ENCODE measurements around the gene RAPGEF4. TPM values are rescaled to one million over a fixed set of nuclear protein-coding genes. Genes with fewer than 3 reads are reported as not detected.

The RAPGEF4 gene
- total RNA-seq, 1 experiment from 2014 or later: 2.2 TPM

DNA sequence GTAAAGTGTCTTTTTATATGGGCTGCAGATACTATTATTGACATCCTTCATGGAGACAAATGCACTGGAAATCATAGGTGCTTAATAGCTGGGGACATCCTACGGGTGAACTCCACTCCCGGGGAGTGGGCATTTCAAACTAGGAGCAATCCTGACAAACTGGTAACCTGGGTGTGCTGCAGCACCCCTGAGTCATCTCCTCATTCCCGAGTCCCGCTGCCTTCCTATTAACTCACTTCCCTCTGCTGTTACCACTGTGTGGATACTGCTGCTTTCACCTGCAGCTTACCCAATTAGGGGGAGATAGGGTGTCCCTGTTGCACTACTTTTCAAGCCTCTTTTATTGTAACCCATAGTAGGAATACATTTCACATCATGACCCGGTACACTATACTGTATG is 134.2 kb downstream of the RAPGEF4 start:
- ATAC-seq (no peak), DNase-seq (ENCODE audit: low spot score) (no peak)
- Mint-ChIP-seq H3K4me3 (no peak overlapping the region), H3K4me1 (no peaks in the 10 kb centered on the region), H3K27me3 (ENCODE audit: low read depth) (peaks cover 4% of the 10 kb centered on the region; the same call in 1 of the 2 replicates), H3K36me3 (no peaks in the 10 kb centered on the region), H3K27ac (no peak overlapping the region), H3K9me3 (no peaks in the 10 kb centered on the region)
- POLR2A ChIA-PET: no interaction called here
- TF ChIP-seq ESRRA (CRISPR knock-in tag; IDR thresholded peaks at IDR 0.05; ENCODE audit: borderline replicate concordance) (no peak), SMAD3 (CRISPR knock-in tag; IDR thresholded peaks at IDR 0.05; ENCODE audit: borderline replicate concordance) (no peak), GTF2I (CRISPR knock-in tag; conservative IDR thresholded peaks at IDR 0.05) (no peak), ZNF396 (CRISPR knock-in tag; IDR thresholded peaks at IDR 0.05; ENCODE audit: borderline replicate concordance) (no peak), CREM (CRISPR knock-in tag; IDR thresholded peaks at IDR 0.05) (no peak), NR3C1 (CRISPR knock-in tag; conservative IDR thresholded peaks at IDR 0.05; ENCODE audit: low read depth) (no peak), ZNF423 (CRISPR knock-in tag; IDR thresholded peaks at IDR 0.05) (no peak), EMX1 (CRISPR knock-in tag; IDR thresholded peaks at IDR 0.05) (no peak)
- TF ChIP-seq, protein P1, sequence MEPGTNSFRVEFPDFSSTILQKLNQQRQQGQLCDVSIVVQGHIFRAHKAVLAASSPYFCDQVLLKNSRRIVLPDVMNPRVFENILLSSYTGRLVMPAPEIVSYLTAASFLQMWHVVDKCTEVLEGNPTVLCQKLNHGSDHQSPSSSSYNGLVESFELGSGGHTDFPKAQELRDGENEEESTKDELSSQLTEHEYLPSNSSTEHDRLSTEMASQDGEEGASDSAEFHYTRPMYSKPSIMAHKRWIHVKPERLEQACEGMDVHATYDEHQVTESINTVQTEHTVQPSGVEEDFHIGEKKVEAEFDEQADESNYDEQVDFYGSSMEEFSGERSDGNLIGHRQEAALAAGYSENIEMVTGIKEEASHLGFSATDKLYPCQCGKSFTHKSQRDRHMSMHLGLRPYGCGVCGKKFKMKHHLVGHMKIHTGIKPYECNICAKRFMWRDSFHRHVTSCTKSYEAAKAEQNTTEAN (CRISPR knock-in tag; IDR thresholded peaks at IDR 0.05): no peak
- TF ChIP-seq, protein P2, sequence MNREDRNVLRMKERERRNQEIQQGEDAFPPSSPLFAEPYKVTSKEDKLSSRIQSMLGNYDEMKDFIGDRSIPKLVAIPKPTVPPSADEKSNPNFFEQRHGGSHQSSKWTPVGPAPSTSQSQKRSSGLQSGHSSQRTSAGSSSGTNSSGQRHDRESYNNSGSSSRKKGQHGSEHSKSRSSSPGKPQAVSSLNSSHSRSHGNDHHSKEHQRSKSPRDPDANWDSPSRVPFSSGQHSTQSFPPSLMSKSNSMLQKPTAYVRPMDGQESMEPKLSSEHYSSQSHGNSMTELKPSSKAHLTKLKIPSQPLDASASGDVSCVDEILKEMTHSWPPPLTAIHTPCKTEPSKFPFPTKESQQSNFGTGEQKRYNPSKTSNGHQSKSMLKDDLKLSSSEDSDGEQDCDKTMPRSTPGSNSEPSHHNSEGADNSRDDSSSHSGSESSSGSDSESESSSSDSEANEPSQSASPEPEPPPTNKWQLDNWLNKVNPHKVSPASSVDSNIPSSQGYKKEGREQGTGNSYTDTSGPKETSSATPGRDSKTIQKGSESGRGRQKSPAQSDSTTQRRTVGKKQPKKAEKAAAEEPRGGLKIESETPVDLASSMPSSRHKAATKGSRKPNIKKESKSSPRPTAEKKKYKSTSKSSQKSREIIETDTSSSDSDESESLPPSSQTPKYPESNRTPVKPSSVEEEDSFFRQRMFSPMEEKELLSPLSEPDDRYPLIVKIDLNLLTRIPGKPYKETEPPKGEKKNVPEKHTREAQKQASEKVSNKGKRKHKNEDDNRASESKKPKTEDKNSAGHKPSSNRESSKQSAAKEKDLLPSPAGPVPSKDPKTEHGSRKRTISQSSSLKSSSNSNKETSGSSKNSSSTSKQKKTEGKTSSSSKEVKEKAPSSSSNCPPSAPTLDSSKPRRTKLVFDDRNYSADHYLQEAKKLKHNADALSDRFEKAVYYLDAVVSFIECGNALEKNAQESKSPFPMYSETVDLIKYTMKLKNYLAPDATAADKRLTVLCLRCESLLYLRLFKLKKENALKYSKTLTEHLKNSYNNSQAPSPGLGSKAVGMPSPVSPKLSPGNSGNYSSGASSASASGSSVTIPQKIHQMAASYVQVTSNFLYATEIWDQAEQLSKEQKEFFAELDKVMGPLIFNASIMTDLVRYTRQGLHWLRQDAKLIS (CRISPR knock-in tag; IDR thresholded peaks at IDR 0.05; ENCODE audit: borderline replicate concordance): no peak
- TF ChIP-seq, protein P3, sequence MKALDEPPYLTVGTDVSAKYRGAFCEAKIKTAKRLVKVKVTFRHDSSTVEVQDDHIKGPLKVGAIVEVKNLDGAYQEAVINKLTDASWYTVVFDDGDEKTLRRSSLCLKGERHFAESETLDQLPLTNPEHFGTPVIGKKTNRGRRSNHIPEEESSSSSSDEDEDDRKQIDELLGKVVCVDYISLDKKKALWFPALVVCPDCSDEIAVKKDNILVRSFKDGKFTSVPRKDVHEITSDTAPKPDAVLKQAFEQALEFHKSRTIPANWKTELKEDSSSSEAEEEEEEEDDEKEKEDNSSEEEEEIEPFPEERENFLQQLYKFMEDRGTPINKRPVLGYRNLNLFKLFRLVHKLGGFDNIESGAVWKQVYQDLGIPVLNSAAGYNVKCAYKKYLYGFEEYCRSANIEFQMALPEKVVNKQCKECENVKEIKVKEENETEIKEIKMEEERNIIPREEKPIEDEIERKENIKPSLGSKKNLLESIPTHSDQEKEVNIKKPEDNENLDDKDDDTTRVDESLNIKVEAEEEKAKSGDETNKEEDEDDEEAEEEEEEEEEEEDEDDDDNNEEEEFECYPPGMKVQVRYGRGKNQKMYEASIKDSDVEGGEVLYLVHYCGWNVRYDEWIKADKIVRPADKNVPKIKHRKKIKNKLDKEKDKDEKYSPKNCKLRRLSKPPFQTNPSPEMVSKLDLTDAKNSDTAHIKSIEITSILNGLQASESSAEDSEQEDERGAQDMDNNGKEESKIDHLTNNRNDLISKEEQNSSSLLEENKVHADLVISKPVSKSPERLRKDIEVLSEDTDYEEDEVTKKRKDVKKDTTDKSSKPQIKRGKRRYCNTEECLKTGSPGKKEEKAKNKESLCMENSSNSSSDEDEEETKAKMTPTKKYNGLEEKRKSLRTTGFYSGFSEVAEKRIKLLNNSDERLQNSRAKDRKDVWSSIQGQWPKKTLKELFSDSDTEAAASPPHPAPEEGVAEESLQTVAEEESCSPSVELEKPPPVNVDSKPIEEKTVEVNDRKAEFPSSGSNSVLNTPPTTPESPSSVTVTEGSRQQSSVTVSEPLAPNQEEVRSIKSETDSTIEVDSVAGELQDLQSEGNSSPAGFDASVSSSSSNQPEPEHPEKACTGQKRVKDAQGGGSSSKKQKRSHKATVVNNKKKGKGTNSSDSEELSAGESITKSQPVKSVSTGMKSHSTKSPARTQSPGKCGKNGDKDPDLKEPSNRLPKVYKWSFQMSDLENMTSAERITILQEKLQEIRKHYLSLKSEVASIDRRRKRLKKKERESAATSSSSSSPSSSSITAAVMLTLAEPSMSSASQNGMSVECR (CRISPR knock-in tag; IDR thresholded peaks at IDR 0.05; ENCODE audit: borderline replicate concordance): no peak
- CTCF ChIA-PET: interaction anchor here (1.5 kb wide), 1 partner anchor 62 kb away, joined by 6 read pairs; no protein-coding TSS in a partner anchor

DNA sequence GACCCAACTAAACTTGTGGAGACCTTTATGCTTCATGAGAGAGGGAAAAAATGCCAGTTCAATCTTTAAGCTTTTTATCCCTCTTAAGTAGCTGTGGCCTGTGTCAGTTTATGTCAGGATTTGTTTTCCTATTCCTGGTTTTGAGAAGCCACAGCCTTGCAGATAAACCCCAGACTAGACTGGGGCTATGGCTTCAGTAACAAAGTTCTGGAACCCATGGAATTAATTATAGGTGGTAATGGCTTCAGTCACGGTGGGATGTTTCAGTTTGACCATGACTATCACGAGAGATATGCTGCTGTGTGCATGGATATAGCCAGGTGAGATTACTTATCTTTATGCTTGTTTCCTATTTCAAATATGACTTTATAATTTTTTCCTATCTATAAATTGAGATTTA is 134.8 kb downstream of the RAPGEF4 start:
- Mint-ChIP-seq H3K27ac (no peak overlapping the region), H3K4me3 (no peak overlapping the region), H3K9me3 (peaks cover under 1% of the 10 kb centered on the region; the same call in 1 of the 2 replicates), H3K36me3 (no peaks in the 10 kb centered on the region), H3K4me1 (no peaks in the 10 kb centered on the region), H3K27me3 (ENCODE audit: low read depth) (peaks cover 5% of the 10 kb centered on the region; the same call in 1 of the 2 replicates)
- ChIA-PET CTCF (no interaction called here), POLR2A (no interaction called here)
- no peak for ATAC-seq
- no peak for DNase-seq (ENCODE audit: low spot score)
- TF ChIP-seq, protein P4, sequence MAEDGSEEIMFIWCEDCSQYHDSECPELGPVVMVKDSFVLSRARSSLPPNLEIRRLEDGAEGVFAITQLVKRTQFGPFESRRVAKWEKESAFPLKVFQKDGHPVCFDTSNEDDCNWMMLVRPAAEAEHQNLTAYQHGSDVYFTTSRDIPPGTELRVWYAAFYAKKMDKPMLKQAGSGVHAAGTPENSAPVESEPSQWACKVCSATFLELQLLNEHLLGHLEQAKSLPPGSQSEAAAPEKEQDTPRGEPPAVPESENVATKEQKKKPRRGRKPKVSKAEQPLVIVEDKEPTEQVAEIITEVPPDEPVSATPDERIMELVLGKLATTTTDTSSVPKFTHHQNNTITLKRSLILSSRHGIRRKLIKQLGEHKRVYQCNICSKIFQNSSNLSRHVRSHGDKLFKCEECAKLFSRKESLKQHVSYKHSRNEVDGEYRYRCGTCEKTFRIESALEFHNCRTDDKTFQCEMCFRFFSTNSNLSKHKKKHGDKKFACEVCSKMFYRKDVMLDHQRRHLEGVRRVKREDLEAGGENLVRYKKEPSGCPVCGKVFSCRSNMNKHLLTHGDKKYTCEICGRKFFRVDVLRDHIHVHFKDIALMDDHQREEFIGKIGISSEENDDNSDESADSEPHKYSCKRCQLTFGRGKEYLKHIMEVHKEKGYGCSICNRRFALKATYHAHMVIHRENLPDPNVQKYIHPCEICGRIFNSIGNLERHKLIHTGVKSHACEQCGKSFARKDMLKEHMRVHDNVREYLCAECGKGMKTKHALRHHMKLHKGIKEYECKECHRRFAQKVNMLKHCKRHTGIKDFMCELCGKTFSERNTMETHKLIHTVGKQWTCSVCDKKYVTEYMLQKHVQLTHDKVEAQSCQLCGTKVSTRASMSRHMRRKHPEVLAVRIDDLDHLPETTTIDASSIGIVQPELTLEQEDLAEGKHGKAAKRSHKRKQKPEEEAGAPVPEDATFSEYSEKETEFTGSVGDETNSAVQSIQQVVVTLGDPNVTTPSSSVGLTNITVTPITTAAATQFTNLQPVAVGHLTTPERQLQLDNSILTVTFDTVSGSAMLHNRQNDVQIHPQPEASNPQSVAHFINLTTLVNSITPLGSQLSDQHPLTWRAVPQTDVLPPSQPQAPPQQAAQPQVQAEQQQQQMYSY (CRISPR knock-in tag; IDR thresholded peaks at IDR 0.05): no peak
- TF ChIP-seq, protein P5, sequence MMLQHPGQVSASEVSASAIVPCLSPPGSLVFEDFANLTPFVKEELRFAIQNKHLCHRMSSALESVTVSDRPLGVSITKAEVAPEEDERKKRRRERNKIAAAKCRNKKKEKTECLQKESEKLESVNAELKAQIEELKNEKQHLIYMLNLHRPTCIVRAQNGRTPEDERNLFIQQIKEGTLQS (CRISPR knock-in tag; conservative IDR thresholded peaks at IDR 0.05): no peak
- no peak for TF ChIP-seq GABPB1 (CRISPR knock-in tag; IDR thresholded peaks at IDR 0.05)
- TF ChIP-seq, protein P2 (CRISPR knock-in tag; IDR thresholded peaks at IDR 0.05; ENCODE audit: borderline replicate concordance): no peak
- no peak for TF ChIP-seq ZNF219 (CRISPR knock-in tag; IDR thresholded peaks at IDR 0.05; ENCODE audit: borderline replicate concordance)
